CD4-positive, alpha-beta T cell treated with Interleukin-1 beta for 1 hour (primary cell): ENCODE results near the gene C5AR2.

Experiments used
- DNase-seq, 2 donors: peaks; one replicate each; pipeline ENCODE4 v3.0.0-alpha.2; 2020 to 2022

C5AR2 gene

DNA sequence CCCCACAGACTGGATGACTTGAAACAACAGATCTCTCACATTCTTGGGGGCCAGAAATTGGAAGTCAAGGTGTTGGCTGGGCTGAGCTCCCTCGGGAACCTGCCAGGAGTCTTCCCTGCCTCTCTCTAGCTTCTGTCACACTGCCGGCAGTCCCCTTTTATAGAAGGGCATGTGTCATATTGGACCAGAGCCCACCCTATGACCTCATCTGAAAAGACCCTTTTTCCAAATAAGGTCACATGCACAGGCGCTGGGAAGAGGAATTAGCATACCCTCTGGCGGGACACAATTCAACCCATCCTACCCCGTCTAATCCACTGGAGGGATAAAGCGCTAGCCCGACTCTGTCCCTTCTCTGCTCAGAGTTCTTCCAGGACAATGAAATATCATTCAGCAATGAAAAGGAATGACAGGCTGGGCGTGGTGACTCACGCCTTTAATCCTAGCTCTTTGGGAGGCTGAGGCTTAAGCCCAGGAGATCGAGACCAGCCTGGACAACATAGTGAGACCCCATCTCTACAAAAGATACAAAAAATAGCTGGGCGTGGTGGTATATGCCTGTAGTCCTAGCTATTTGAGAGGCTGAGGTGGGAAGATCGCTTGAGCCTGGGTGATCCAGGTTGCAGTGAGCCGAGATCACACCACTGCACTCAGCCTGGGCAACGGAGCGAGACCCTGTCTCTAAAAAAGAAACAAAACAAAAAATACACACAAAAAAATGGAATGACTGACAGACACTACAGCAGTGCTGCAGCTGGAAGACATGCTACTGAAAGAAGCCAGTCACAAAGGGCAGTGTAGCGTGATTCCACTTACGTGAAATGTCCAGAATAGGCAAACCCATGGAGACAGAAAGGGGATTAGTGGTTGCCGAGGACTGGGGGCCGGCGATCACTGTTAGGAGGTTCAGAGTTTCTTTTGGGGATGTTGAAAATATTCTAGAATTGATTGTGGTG lies 58.8 kb downstream of the C5AR2 start:
- no peak for DNase-seq

DNA sequence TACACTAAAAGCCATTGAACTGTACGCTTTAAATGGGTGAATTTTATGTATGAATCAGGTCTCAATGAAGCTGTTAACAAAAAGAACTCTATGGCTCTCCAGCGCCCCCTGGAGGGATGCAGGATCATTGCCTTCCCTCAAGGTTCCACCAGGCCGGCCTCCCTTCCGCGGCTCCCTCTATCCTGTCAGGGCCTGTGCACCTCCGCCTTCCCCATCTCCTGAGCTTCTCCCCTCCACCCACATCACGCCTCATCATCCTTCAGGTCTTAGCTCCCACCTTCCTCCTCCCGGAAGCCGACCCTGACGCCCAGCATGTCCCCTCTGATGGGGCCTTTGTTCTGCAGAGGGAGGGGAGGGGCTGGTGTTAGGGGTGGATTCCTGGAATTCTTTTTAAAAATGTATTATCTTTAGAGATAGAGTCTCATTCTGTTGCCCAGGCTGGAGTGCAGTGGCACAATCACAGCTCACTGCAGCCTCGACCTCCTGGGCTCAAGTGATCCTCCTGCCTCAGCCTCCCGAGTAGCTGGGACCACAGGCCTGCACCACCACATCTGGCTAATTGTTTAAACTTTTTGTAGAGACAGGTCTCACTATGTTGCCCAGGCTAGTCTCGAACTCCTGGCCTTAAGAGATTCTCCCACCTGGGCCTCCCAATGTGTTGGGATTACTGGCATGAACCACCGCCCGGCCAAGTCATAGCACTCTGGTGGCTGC lies 59.7 kb downstream of the C5AR2 start:
- DNase-seq, result peak; percentile 79 to 80
